ENCODE measurements around the gene LSM4. TPM values are rescaled to one million over a fixed set of nuclear protein-coding genes. Genes with fewer than 3 reads are reported as not detected.

Gene LSM4
- total and polyA plus RNA-seq, 2 of the 13 experiments (the other 11 are each of a cell fraction or from before 2014, with no cell fraction given) = 65.8 to 166 TPM

GRCh38 chr19:18317961-18318800 is 4.7 kb downstream of the LSM4 start (continued):
- TF ChIP-seq ZNF629 (CRISPR knock-in tag; conservative IDR thresholded peaks at IDR 0.05) = no peak; the same call in 1 of the 2 replicates
- TF ChIP-seq, protein P1, sequence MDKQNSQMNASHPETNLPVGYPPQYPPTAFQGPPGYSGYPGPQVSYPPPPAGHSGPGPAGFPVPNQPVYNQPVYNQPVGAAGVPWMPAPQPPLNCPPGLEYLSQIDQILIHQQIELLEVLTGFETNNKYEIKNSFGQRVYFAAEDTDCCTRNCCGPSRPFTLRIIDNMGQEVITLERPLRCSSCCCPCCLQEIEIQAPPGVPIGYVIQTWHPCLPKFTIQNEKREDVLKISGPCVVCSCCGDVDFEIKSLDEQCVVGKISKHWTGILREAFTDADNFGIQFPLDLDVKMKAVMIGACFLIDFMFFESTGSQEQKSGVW (CRISPR knock-in tag; IDR thresholded peaks at IDR 0.05; ENCODE audit: borderline replicate concordance) = no peak
- no peak for TF ChIP-seq XBP1 (CRISPR knock-in tag; IDR thresholded peaks at IDR 0.05)
- TF ChIP-seq MLXIP (CRISPR knock-in tag; IDR thresholded peaks at IDR 0.05; ENCODE audit: borderline replicate concordance) = no peak
- TF ChIP-seq ETS1 (CRISPR knock-in tag; IDR thresholded peaks at IDR 0.05) = no peak
- TF ChIP-seq MIXL1 (CRISPR knock-in tag; IDR thresholded peaks at IDR 0.05) = no peak
- no peak for TF ChIP-seq ZNF589 (CRISPR knock-in tag; conservative IDR thresholded peaks at IDR 0.05)
- no peak; the same call in 1 of the 2 replicates for TF ChIP-seq ZNF280D (CRISPR knock-in tag; IDR thresholded peaks at IDR 0.05)
- no peak for TF ChIP-seq ZNF136 (CRISPR knock-in tag; IDR thresholded peaks at IDR 0.05; ENCODE audit: low read depth)
- TF ChIP-seq FOXA3 (CRISPR knock-in tag; IDR thresholded peaks at IDR 0.05) = peak; percentile 8; the same call in 1 of the 2 replicates
- TF ChIP-seq HMG20A (CRISPR knock-in tag; IDR thresholded peaks at IDR 0.05; ENCODE audit: borderline replicate concordance) = no peak
- TF ChIP-seq ZNF83 (CRISPR knock-in tag; IDR thresholded peaks at IDR 0.05; ENCODE audit: borderline replicate concordance) = no peak
- no peak for TF ChIP-seq SATB2 (CRISPR knock-in tag; IDR thresholded peaks at IDR 0.05)
- TF ChIP-seq, protein P2, sequence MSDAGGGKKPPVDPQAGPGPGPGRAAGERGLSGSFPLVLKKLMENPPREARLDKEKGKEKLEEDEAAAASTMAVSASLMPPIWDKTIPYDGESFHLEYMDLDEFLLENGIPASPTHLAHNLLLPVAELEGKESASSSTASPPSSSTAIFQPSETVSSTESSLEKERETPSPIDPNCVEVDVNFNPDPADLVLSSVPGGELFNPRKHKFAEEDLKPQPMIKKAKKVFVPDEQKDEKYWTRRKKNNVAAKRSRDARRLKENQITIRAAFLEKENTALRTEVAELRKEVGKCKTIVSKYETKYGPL (CRISPR knock-in tag; IDR thresholded peaks at IDR 0.05) = no peak
- no peak for TF ChIP-seq MNT (IDR thresholded peaks at IDR 0.05)
- no peak for TF ChIP-seq ZNF652 (CRISPR knock-in tag; IDR thresholded peaks at IDR 0.05; ENCODE audit: borderline replicate concordance, low read depth)
- peak; percentile 34; the same call in 1 of the 2 replicates for TF ChIP-seq SOX5 (CRISPR knock-in tag; IDR thresholded peaks at IDR 0.05; ENCODE audit: borderline replicate concordance)
- peak; percentile 63 for TF ChIP-seq MAX (IDR thresholded peaks at IDR 0.05)
- peak; percentile 76 for TF ChIP-seq ZSCAN29 (CRISPR knock-in tag; conservative IDR thresholded peaks at IDR 0.05)
